Epidermal melanocyte (primary cell): ENCODE measurements around the gene HOXB6.

Experiments used
- DNase-seq: peaks from one replicate; pipeline ENCODE4 v3.0.0; 2011; ENCODE audit warnings: low spot score; ENCODE audit not compliant: insufficient read length

The HOXB6 gene

GRCh38 chr17:48594538-48595277 lies 10.1 kb downstream of the HOXB6 start:
- DNase-seq, result no peak

GRCh38 chr17:48593840-48594537 lies 10.8 kb downstream of the HOXB6 start:
- peak; percentile 95 for DNase-seq

GRCh38 chr17:48593126-48593829 lies 11.5 kb downstream of the HOXB6 start, which contains the start of gene HOXB5:
Gene HOXB5 (minus strand): TSS chr17:48593779. CDS start chr17:48593682, 97 bp downstream.
- no peak for DNase-seq

- no peak for DNase-seq
These were observed 12.2 kb downstream of the HOXB6 start for GRCh38 chr17:48592577-48592976.

- DNase-seq, result no peak
These were observed 12.7 kb downstream of the HOXB6 start for GRCh38 chr17:48592057-48592514.

- no peak for DNase-seq
These were observed 13.3 kb downstream of the HOXB6 start for GRCh38 chr17:48591255-48592056.

- DNase-seq, result no peak
These were observed 14.1 kb downstream of the HOXB6 start for GRCh38 chr17:48590607-48591161.

GRCh38 chr17:48589831-48590606 lies 14.8 kb downstream of the HOXB6 start, which contains the start of gene HOXB3:
Gene HOXB3 (minus strand): TSS chr17:48590241. CDS start chr17:48552474, 37,767 bp downstream.
- DNase-seq, result no peak

- DNase-seq, result no peak
These were observed 15.5 kb downstream of the HOXB6 start for GRCh38 chr17:48589060-48589830.

- DNase-seq, result no peak
These were observed 16.3 kb downstream of the HOXB6 start for GRCh38 chr17:48588528-48588927.

- DNase-seq, result no peak
These were observed 16.7 kb downstream of the HOXB6 start for GRCh38 chr17:48588074-48588415.

GRCh38 chr17:48587276-48588073 lies 17.3 kb downstream of the HOXB6 start:
- no peak for DNase-seq

GRCh38 chr17:48586355-48587258 lies 18.2 kb downstream of the HOXB6 start:
- DNase-seq, result no peak

- DNase-seq, result no peak
These were observed 20.5 kb downstream of the HOXB6 start for GRCh38 chr17:48584223-48584741.

GRCh38 chr17:48583708-48584222 lies 21.0 kb downstream of the HOXB6 start:
- DNase-seq, result no peak

GRCh38 chr17:48582750-48583069 lies 22.1 kb downstream of the HOXB6 start:
- no peak for DNase-seq
